H9 (cell line): ENCODE data around the gene CHRNA3. TPM values are rescaled to one million over a fixed set of nuclear protein-coding genes. Genes with fewer than 3 reads are reported as not detected.

ENCODE experiments used
- DNase-seq: peaks from one replicate; pipeline ENCODE4 v3.0.0-alpha.2; 2017
- H2AFZ ChIP-seq: one replicate; pipeline ENCODE4 v1.6.1; 2013; ENCODE audit warnings: mild to moderate bottlenecking, low read length, control low read depth, moderate library complexity
- H2AK5ac ChIP-seq: 2 replicates; pipeline ENCODE4 v1.6.1; 2013; ENCODE audit warnings: low read length, control low read depth, mixed read lengths; ENCODE audit not compliant: insufficient read length
- H2BK120ac ChIP-seq: one replicate; pipeline ENCODE4 v1.6.1; 2013; ENCODE audit warnings: low read depth, mild to moderate bottlenecking, low read length, control low read depth, inconsistent platforms; ENCODE audit not compliant: poor library complexity, severe bottlenecking
- H2BK12ac ChIP-seq: 2 replicates; pipeline ENCODE4 v1.6.1; 2013; ENCODE audit warnings: low read length, control low read depth, mixed read lengths, low read depth; ENCODE audit not compliant: insufficient read length
- H2BK15ac ChIP-seq: 2 replicates; pipeline ENCODE4 v1.6.1; 2013; ENCODE audit warnings: low read depth, low read length, control low read depth
- H2BK20ac ChIP-seq: one replicate; pipeline ENCODE4 v1.6.1; 2013; ENCODE audit warnings: low read depth, mild to moderate bottlenecking, low read length, control low read depth, inconsistent platforms; ENCODE audit not compliant: poor library complexity, severe bottlenecking
- H2BK5ac ChIP-seq: 2 replicates; pipeline ENCODE4 v1.6.1; 2013; ENCODE audit warnings: low read length, control low read depth, mixed read lengths; ENCODE audit not compliant: insufficient read length
- H3K14ac ChIP-seq: 2 replicates; pipeline ENCODE4 v1.6.1; 2013; ENCODE audit warnings: low read length, control low read depth; ENCODE audit not compliant: insufficient read depth
- H3K18ac ChIP-seq: 2 replicates; pipeline ENCODE4 v1.6.1; 2013; ENCODE audit warnings: low read depth, mild to moderate bottlenecking, mixed read lengths, low read length, control low read depth; ENCODE audit not compliant: insufficient read length
- H3K23ac ChIP-seq: 2 replicates; pipeline ENCODE4 v1.6.1; 2013; ENCODE audit warnings: low read length, control low read depth, mixed read lengths, low read depth; ENCODE audit not compliant: insufficient read length
- H3K23me2 ChIP-seq: 2 replicates; pipeline ENCODE4 v1.6.1; 2013; ENCODE audit warnings: low read depth, mild to moderate bottlenecking, mixed read lengths, low read length, control low read depth; ENCODE audit not compliant: insufficient read length, poor library complexity, severe bottlenecking
- H3K27ac ChIP-seq: 2 replicates; pipeline ENCODE4 v1.5.1; 2013; ENCODE audit warnings: low read length, control low read depth, mixed read lengths, low read depth; ENCODE audit not compliant: insufficient read length
- H3K27me3 ChIP-seq: 2 replicates; pipeline ENCODE4 v1.6.1; 2013; ENCODE audit warnings: low read length, control low read depth, inconsistent platforms; ENCODE audit not compliant: insufficient read depth
- H3K4ac ChIP-seq: 2 replicates; pipeline ENCODE4 v1.6.1; 2013; ENCODE audit warnings: low read depth, mild to moderate bottlenecking, control low read depth, inconsistent platforms, low read length, moderate library complexity
- H3K4me1 ChIP-seq: 2 replicates; pipeline ENCODE4 v1.6.1; 2013; ENCODE audit warnings: low read length, control low read depth, inconsistent platforms; ENCODE audit not compliant: insufficient read depth
- H3K4me2 ChIP-seq: 2 replicates; pipeline ENCODE4 v1.6.1; 2013; ENCODE audit warnings: low read length, control low read depth, mixed read lengths; ENCODE audit not compliant: insufficient read length, insufficient read depth
- H3K56ac ChIP-seq: 2 replicates; pipeline ENCODE4 v1.6.1; 2013; ENCODE audit warnings: low read depth, mild to moderate bottlenecking, mixed read lengths, low read length, control low read depth; ENCODE audit not compliant: insufficient read length
- H3K79me1 ChIP-seq: 2 replicates; pipeline ENCODE4 v1.6.1; 2013; ENCODE audit warnings: low read depth, mild to moderate bottlenecking, moderate library complexity, low read length, control low read depth, inconsistent platforms; ENCODE audit not compliant: insufficient read depth, poor library complexity, severe bottlenecking
- H3K79me2 ChIP-seq: 2 replicates; pipeline ENCODE4 v1.6.1; 2013; ENCODE audit warnings: low read length, control low read depth, inconsistent platforms; ENCODE audit not compliant: insufficient read depth
- H3K9ac ChIP-seq: 2 replicates; pipeline ENCODE4 v1.6.1; 2013; ENCODE audit warnings: low read length, control low read depth, mixed read lengths; ENCODE audit not compliant: insufficient read length; ENCODE audit errors: extremely low read depth
- H3K9me3 ChIP-seq: one replicate; pipeline ENCODE4 v1.6.1; 2013; ENCODE audit warnings: low read depth, low read length, inconsistent platforms; ENCODE audit not compliant: control insufficient read depth
- H3T11ph ChIP-seq: one replicate; pipeline ENCODE4 v1.6.1; 2013; ENCODE audit warnings: mild to moderate bottlenecking, low read length, control low read depth, inconsistent platforms
- H4K20me1 ChIP-seq: one replicate; pipeline ENCODE4 v1.6.1; 2013; ENCODE audit not compliant: control insufficient read depth, insufficient read length, insufficient read depth
- H4K5ac ChIP-seq: 2 replicates; pipeline ENCODE4 v1.6.1; 2013; ENCODE audit warnings: low read depth, mild to moderate bottlenecking, mixed read lengths, low read length, control low read depth; ENCODE audit not compliant: insufficient read length
- H4K8ac ChIP-seq: replicated peaks from 2 replicates; pipeline ENCODE4 v1.6.1; 2013; ENCODE audit warnings: low read length, control low read depth, mixed read lengths, low read depth; ENCODE audit not compliant: insufficient read length
- H4K91ac ChIP-seq: 2 replicates; pipeline ENCODE4 v1.6.1; 2013; ENCODE audit warnings: low read depth, mild to moderate bottlenecking, moderate library complexity, mixed read lengths, low read length, control low read depth; ENCODE audit not compliant: insufficient read length
- H3K27ac Mint-ChIP-seq, 3 experiments: 2 replicates in 2 of 3; 3 replicates in 1 of 3; pipeline ENCODE4 v1.8.0; 2020 to 2021; ENCODE audit warnings: mixed read lengths in 3 of 3, mild to moderate bottlenecking in 1 of 3, moderate library complexity in 1 of 3
- H3K27me3 Mint-ChIP-seq: 2 replicates; pipeline ENCODE4 v1.8.0; 2021; ENCODE audit warnings: low read depth, mild to moderate bottlenecking, moderate library complexity, mixed read lengths
- H3K36me3 Mint-ChIP-seq, 3 experiments: 2 replicates in 2 of 3; 3 replicates in 1 of 3; pipeline ENCODE4 v1.8.0; 2020 to 2021; ENCODE audit warnings: low read depth in 3 of 3, mixed read lengths in 3 of 3; ENCODE audit not compliant: insufficient read depth in 1 of 3
- H3K4me1 Mint-ChIP-seq, 2 experiments: 2 replicates each; pipeline ENCODE4 v1.8.0; 2020; ENCODE audit warnings: mixed read lengths in 2 of 2
- H3K4me3 Mint-ChIP-seq, 2 experiments: 2 replicates in 1 of 2; 3 replicates in 1 of 2; pipeline ENCODE4 v1.8.0; 2020 to 2021; ENCODE audit warnings: mild to moderate bottlenecking in 2 of 2, mixed read lengths in 2 of 2, moderate library complexity in 1 of 2
- H3K9me3 Mint-ChIP-seq, 2 experiments: 2 replicates in 1 of 2; 3 replicates in 1 of 2; pipeline ENCODE4 v1.8.0; 2020; ENCODE audit warnings: mild to moderate bottlenecking in 2 of 2, mixed read lengths in 2 of 2, moderate library complexity in 1 of 2
- CTCF ChIP-seq: fragments of 200-600 bp; sonication (generic); conservative IDR thresholded peaks from 3 replicates; pipeline ENCODE4 v1.8.0; 2021; ENCODE audit warnings: antibody characterized with exemption, mild to moderate bottlenecking
- WGBS: extraction: QIAGEN DNeasy Blood & Tissue Kit; methylation state at CpG from one replicate; pipeline ENCODE4 v1.1.7; 2013; ENCODE audit warnings: missing lambda C conversion rate, low lambda C conversion rate, mixed read lengths; ENCODE audit not compliant: insufficient read length; ENCODE audit errors: extremely low coverage; 5-methylcytosine and 5-hydroxymethylcytosine counted together
- total RNA-seq: library from RNA; stranded (reverse); gene quantifications from 2 replicates; pipeline ENCODE4 v1.2.1, GENCODE V29; 2021

Gene CHRNA3
- total RNA-seq, 1 experiment from 2014 or later = 0.81 TPM

- no CpG with 5 or more reads among the region's 4 CpGs for WGBS
- DNase-seq = no peak
- Histone ChIP-seq H3K9ac (no peak overlapping the region), H3T11ph (no peak overlapping the region), H3K9me3 (no peaks in the 10 kb centered on the region), H3K79me1 (no peaks in the 10 kb centered on the region), H2BK12ac (no peak overlapping the region), H3K23ac (no peak overlapping the region), H2BK20ac (no peak overlapping the region), H4K20me1 (no peaks in the 10 kb centered on the region), H2BK5ac (no peak overlapping the region), H2BK120ac (no peak overlapping the region), H3K14ac (no peak overlapping the region), H3K56ac (no peak overlapping the region), H3K27ac (no peak overlapping the region), H4K91ac (no peak overlapping the region), H3K4me2 (no peak overlapping the region), H4K5ac (no peak overlapping the region), H3K23me2 (no peaks in the 10 kb centered on the region), H3K79me2 (no peaks in the 10 kb centered on the region), H2AFZ (no peak overlapping the region), H3K4me1 (no peaks in the 10 kb centered on the region), H2BK15ac (no peak overlapping the region), H2AK5ac (no peak overlapping the region), H3K18ac (no peak overlapping the region), H4K8ac (no peak overlapping the region), H3K4ac (no peak overlapping the region), H3K27me3 (no peaks in the 10 kb centered on the region)
- no peaks in the 10 kb centered on the region for H3K9me3 Mint-ChIP-seq
- TF ChIP-seq CTCF = no peak
- H3K27me3 Mint-ChIP-seq = peaks cover 16% of the 10 kb centered on the region
- no peak overlapping the region for H3K27ac Mint-ChIP-seq
- H3K36me3 Mint-ChIP-seq = no peaks in the 10 kb centered on the region
- peaks cover 0 to 7% of the 10 kb centered on the region in 2 experiments; a peak in 2 of 4 replicates for H3K4me1 Mint-ChIP-seq
- no peak overlapping the region for H3K4me3 Mint-ChIP-seq
These were observed 33.5 kb upstream of the CHRNA3 start for GRCh38 chr15:78654272-78654671.
